Measurements from ENCODE around the gene CALR.
"Not testable (repeated sequence)": the region's sequence is repeated elsewhere in the genome, so short reads cannot be mapped to it uniquely, and the experiment has no call there.

The CALR gene

DNA sequence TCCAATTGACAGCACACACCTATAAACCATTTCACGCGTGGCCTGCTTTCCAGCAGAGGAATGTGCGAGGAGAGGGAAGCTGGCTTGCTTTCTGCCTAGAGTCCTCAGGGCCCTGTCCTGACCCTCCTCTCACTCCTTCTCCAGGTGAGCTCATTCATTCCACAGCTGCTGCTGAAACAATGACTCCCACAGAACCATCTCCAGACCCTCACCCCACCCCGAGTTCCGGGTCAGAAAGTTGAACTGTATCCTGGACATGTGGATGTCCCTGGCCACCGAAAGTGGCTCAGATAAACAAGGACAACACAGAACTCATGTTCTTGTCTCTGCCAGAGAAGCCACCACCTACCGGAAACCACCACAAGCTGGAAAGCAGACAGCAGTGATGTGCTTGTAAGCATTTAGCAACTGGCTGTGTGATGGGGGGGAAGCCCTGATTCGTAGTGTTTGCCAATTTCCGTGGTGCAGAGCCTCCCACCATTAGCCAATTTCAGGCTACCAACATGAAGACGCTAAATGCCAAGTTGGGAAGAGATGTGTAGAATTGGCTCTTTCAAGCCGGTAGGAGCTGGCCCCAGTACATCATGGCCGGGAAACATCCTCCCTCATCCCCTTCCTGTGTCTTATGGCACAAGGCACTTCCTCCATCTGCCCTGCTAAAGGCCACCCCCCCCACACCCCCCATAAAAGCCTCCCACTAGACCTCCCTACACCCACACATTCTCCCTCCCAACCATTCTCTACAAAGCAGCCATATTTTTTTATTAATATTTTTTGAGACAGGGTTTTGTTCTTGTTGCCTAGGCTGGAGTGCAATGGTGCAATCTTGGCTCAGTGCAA is 24.3 kb upstream of the CALR start:
- H3K4me1 ChIP-seq (ENCODE audit: control insufficient read depth, insufficient read depth, low read length) = peaks cover 18% of the 10 kb centered on the region
- H3K9ac ChIP-seq (ENCODE audit: low read depth, low read length) = no peak overlapping the region
- H3K4me2 ChIP-seq (ENCODE audit: low read length) = peak overlapping the region; percentile 22
- no peaks in the 10 kb centered on the region for H3K9me3 ChIP-seq (replicated peaks; ENCODE audit: low read length)
- H3K27me3 ChIP-seq (ENCODE audit: control insufficient read depth, insufficient read depth, low read length) = no peaks in the 10 kb centered on the region
- H3K4me3 ChIP-seq (ENCODE audit: low read length) = no peak overlapping the region
- H3K36me3 ChIP-seq (ENCODE audit: insufficient read depth, low read length) = no peaks in the 10 kb centered on the region

DNA sequence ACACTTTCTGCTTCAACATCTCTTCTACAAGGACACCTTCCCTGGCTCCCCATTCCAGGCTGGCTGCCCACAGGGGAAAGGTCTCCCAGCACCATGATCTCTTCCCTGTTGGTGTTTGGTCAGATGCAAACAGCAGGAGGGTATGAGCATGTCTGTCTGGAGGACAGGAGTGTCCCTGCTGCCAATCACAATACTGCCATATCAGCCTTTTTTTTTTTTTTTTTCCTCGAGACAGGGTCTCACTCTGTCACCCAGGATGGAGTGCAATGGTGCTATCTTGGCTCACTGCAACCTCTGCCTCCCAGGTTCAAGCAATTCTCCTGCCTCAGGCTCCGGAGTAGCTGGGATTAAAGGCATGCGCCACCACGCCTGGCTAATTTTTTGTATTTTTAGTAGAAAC is 22.5 kb upstream of the CALR start:
- H3K9me3 ChIP-seq (replicated peaks; ENCODE audit: low read length); H3K4me2 ChIP-seq (ENCODE audit: low read length); H3K9ac ChIP-seq (ENCODE audit: low read depth, low read length); H3K4me3 ChIP-seq (ENCODE audit: low read length); H3K36me3 ChIP-seq (ENCODE audit: insufficient read depth, low read length); H3K27me3 ChIP-seq (ENCODE audit: control insufficient read depth, insufficient read depth, low read length): not testable (repeated sequence)
- peaks cover 18% of the 10 kb centered on the region for H3K4me1 ChIP-seq (ENCODE audit: control insufficient read depth, insufficient read depth, low read length)

- Histone ChIP-seq H3K9ac (ENCODE audit: low read depth, low read length) (no peak overlapping the region), H3K4me2 (ENCODE audit: low read length) (no peak overlapping the region), H3K27me3 (ENCODE audit: control insufficient read depth, insufficient read depth, low read length) (no peaks in the 10 kb centered on the region), H3K4me1 (ENCODE audit: control insufficient read depth, insufficient read depth, low read length) (peaks cover 12% of the 10 kb centered on the region), H3K9me3 (replicated peaks; ENCODE audit: low read length) (no peaks in the 10 kb centered on the region), H3K4me3 (ENCODE audit: low read length) (no peak overlapping the region), H3K36me3 (ENCODE audit: insufficient read depth, low read length) (peaks cover 11% of the 10 kb centered on the region)
Observed at GRCh38 chr19:12918253-12918652, 20.2 kb upstream of the CALR start.

- no peak overlapping the region for H3K4me2 ChIP-seq (ENCODE audit: low read length)
- H3K27me3 ChIP-seq (ENCODE audit: control insufficient read depth, insufficient read depth, low read length) = no peaks in the 10 kb centered on the region
- no peaks in the 10 kb centered on the region for H3K9me3 ChIP-seq (replicated peaks; ENCODE audit: low read length)
- no peak overlapping the region for H3K9ac ChIP-seq (ENCODE audit: low read depth, low read length)
- peaks cover 31% of the 10 kb centered on the region for H3K36me3 ChIP-seq (ENCODE audit: insufficient read depth, low read length)
- no peak overlapping the region for H3K4me3 ChIP-seq (ENCODE audit: low read length)
- H3K4me1 ChIP-seq (ENCODE audit: control insufficient read depth, insufficient read depth, low read length) = peaks cover 4% of the 10 kb centered on the region
Observed at GRCh38 chr19:12921047-12921446, 17.4 kb upstream of the CALR start.

DNA sequence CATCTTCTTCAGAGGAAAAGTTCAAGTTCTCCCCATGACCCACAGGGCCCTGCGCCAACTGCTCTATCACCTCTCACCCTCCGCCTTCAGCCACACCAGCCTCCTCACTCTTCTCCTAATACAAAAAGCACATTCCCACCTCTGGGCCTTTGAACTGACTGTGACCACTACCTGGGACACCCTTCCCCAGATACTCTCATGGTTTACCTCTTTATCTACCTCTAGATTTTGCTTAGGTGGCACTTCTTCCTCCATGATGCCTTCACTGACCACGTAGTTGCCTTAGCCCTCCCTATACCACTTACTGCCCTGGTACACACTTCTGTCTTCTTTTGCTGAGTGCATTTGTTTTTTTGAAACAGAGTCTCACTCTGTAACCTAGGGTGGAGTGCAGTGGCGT is 15.4 kb upstream of the CALR start:
- peaks cover 42% of the 10 kb centered on the region for H3K36me3 ChIP-seq (ENCODE audit: insufficient read depth, low read length)
- H3K9ac ChIP-seq (ENCODE audit: low read depth, low read length) = no peak overlapping the region
- H3K27me3 ChIP-seq (ENCODE audit: control insufficient read depth, insufficient read depth, low read length) = no peaks in the 10 kb centered on the region
- no peak overlapping the region for H3K4me2 ChIP-seq (ENCODE audit: low read length)
- H3K9me3 ChIP-seq (replicated peaks; ENCODE audit: low read length) = no peaks in the 10 kb centered on the region
- no peak overlapping the region for H3K4me3 ChIP-seq (ENCODE audit: low read length)
- peaks cover 4% of the 10 kb centered on the region for H3K4me1 ChIP-seq (ENCODE audit: control insufficient read depth, insufficient read depth, low read length)

DNA sequence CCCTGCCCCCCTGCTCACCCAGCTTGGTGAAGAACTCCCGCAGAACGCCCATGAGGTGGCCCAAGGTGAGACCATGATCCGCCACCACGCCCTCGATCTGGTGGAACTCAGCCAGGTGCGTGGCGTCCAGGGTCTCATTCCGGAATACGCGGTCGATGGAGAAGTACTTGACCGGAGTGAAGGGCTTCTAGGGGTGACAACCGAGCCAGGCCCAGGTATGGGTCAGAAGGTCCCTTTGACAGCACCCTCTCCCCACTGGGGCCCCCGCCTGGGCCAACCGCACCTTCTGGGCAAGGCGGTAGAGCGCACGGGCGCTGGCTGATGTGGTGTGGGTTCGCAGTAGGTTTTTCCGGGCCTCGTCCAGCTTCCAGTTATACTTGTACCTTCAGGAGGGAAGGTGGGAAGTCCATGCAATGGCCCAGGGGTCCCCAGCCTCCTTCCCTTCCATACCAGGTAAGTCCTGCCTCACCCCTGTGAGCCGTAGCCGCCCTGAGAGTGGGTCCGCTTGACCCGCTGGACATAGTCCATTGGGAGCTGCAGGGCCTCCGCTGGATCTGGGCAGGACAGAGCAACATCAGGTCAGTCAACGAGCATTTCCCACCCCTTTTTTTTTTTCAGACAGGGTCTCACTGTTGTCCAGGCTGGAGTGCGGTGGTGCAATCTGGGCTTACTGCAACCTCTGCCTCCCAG is 13.6 kb upstream of the CALR start:
- Histone ChIP-seq H3K4me2 (ENCODE audit: low read length) (no peak overlapping the region), H3K27me3 (ENCODE audit: control insufficient read depth, insufficient read depth, low read length) (no peaks in the 10 kb centered on the region), H3K4me1 (ENCODE audit: control insufficient read depth, insufficient read depth, low read length) (no peaks in the 10 kb centered on the region), H3K9ac (ENCODE audit: low read depth, low read length) (no peak overlapping the region), H3K36me3 (ENCODE audit: insufficient read depth, low read length) (peaks cover 56% of the 10 kb centered on the region), H3K9me3 (replicated peaks; ENCODE audit: low read length) (no peaks in the 10 kb centered on the region), H3K4me3 (ENCODE audit: low read length) (no peak overlapping the region)

GRCh38 chr19:12930002-12930645 is 8.3 kb upstream of the CALR start:
- H3K36me3 ChIP-seq (ENCODE audit: insufficient read depth, low read length) = peaks cover 36% of the 10 kb centered on the region

GRCh38 chr19:12932392-12933286 is 5.8 kb upstream of the CALR start:
- H3K4me1 ChIP-seq (ENCODE audit: control insufficient read depth, insufficient read depth, low read length) = peaks cover 11% of the 10 kb centered on the region
- H3K27me3 ChIP-seq (ENCODE audit: control insufficient read depth, insufficient read depth, low read length) = no peaks in the 10 kb centered on the region
- peak overlapping the region; percentile 93 for H3K9ac ChIP-seq (ENCODE audit: low read depth, low read length)
- peak overlapping the region; percentile 92 for H3K4me2 ChIP-seq (ENCODE audit: low read length)
- H3K9me3 ChIP-seq (replicated peaks; ENCODE audit: low read length) = no peaks in the 10 kb centered on the region
- peak overlapping the region; percentile 88 for H3K4me3 ChIP-seq (ENCODE audit: low read length)
- peaks cover 23% of the 10 kb centered on the region for H3K36me3 ChIP-seq (ENCODE audit: insufficient read depth, low read length)

More at GRCh38 chr19:12930002-12930645, 8.3 kb upstream of the CALR start:
- Histone ChIP-seq H3K9ac (ENCODE audit: low read depth, low read length) (no peak overlapping the region), H3K9me3 (replicated peaks; ENCODE audit: low read length) (no peaks in the 10 kb centered on the region), H3K4me2 (ENCODE audit: low read length) (no peak overlapping the region), H3K4me3 (ENCODE audit: low read length) (no peak overlapping the region), H3K4me1 (ENCODE audit: control insufficient read depth, insufficient read depth, low read length) (peaks cover 6% of the 10 kb centered on the region), H3K27me3 (ENCODE audit: control insufficient read depth, insufficient read depth, low read length) (no peaks in the 10 kb centered on the region)

DNA sequence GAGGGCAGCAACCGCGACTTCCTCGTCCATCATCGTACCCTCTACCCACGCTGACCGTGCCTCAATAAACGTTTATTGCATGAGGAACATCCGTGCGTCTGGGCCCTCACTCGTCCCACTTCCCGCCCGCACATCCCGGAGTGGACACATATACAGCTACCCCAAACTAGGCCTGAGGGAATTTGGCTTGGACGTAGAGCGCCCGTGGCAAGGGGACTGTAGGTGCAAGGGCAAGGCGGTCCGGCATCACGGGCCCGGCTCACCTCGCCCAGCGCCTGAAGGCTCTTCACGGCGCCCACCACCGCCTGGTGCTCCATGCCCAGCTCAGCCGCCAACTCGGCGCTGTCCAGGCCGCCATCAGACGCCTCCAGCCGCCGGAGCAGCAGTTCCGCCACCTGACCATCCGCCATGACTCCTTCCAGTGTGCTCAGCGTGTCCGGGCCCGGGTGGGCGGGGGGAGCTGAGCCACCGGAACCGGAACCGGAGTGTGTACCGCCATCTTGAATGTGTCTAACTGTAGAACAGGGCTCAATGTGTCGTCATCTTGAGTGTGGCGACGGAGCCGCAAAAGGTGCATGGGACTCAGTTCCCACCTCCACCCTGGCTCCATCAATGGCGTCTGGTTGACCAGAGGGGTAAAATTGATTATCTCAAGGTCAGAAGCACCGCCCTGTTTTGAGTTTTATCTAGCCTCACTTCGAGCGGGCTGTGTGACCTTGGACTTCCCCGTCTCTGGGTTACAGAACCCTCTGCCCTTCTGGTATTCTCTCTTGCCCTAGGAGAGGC is 4.9 kb upstream of the CALR start, which contains the start of gene FARSA:
Gene FARSA, minus strand, starts transcription at position 425 of the 786 bp plus-strand sequence. Its CDS starts 15 bp downstream, at position 410.
- Histone ChIP-seq H3K4me1 (ENCODE audit: control insufficient read depth, insufficient read depth, low read length) (peaks cover 16% of the 10 kb centered on the region), H3K4me2 (ENCODE audit: low read length) (peak within 1 kb of the TSS; percentile 92), H3K27me3 (ENCODE audit: control insufficient read depth, insufficient read depth, low read length) (no peaks in the 10 kb centered on the region), H3K9ac (ENCODE audit: low read depth, low read length) (peak within 1 kb of the TSS; percentile 93), H3K36me3 (ENCODE audit: insufficient read depth, low read length) (peaks cover 18% of the 10 kb centered on the region), H3K4me3 (ENCODE audit: low read length) (peak within 1 kb of the TSS; percentile 88), H3K9me3 (replicated peaks; ENCODE audit: low read length) (no peaks in the 10 kb centered on the region)

DNA sequence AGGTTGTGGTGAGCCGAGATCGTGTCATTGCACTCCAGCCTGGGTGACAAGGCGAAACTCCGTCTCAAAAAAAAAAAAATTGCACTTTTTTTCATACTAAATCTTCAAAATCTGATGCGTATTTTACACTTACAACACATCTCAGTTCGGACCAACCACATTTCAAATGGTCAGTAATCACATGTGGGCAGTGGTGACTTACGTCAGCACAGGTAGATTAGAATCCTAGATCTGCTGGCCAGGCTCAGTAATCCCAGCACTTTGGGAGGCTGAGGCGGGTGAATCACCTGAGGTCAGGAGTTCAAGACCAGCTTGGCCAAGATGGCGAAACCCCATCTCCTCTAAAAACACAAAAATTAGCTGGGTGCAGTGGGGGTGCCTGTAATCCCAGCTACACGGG is 3.3 kb upstream of the CALR start:
- no peak overlapping the region for H3K4me2 ChIP-seq (ENCODE audit: low read length)
- no peaks in the 10 kb centered on the region for H3K9me3 ChIP-seq (replicated peaks; ENCODE audit: low read length)
- H3K9ac ChIP-seq (ENCODE audit: low read depth, low read length) = no peak overlapping the region
- H3K36me3 ChIP-seq (ENCODE audit: insufficient read depth, low read length) = peaks cover 21% of the 10 kb centered on the region
- no peaks in the 10 kb centered on the region for H3K27me3 ChIP-seq (ENCODE audit: control insufficient read depth, insufficient read depth, low read length)
- no peak overlapping the region for H3K4me3 ChIP-seq (ENCODE audit: low read length)
- H3K4me1 ChIP-seq (ENCODE audit: control insufficient read depth, insufficient read depth, low read length) = peaks cover 21% of the 10 kb centered on the region
